NCI-H226 (cell line): Measurements from ENCODE around the gene ABCD2.
A peak's percentile ranks its signal among the peaks of the same experiment; 100 is the strongest.
"Not testable (repeated sequence)": the region's sequence is repeated elsewhere in the genome, so short reads cannot be mapped to it uniquely, and the experiment has no call there.

Source experiments
- DNase-seq: peaks from one replicate; pipeline ENCODE4 v3.0.0-alpha.2; 2015

The ABCD2 gene

DNA sequence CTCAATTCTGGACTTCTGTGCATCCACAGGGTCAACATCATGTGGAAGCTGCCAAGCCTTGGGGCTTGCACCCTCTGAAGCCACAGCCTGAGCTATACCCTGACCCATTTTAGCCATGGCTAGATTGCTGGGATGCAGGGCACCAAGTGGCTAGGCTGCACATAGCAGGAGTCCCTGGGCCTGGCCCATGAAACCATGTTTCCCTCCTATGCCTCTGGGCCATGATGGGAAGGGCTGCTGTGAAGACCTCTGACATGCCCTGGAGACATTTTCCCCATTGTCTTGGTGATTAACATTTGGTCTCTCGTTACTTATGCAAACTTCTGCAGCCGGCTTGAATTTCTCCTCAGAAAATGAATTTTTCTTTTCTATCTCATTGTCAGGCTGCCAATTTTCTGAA lies 92.6 kb downstream of the ABCD2 start:
- no peak for DNase-seq

DNA sequence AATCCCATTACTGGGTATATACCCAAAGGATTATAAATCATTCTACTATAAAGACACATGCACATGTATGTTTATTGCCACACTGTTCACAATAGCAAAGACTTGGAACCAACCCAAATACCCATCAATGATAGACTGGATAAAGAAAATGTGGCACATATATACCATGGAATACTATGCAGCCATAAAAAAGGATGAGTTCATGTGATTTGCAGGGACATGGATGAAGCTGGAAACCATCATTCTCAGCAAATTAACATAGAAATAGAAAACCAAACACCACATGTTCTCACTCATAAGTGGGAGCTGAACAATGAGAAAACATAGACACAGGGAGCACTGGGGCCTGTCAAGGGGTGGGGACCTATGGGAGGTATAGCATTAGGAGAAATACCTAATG lies 97.4 kb downstream of the ABCD2 start:
- not testable (repeated sequence) for DNase-seq

DNA sequence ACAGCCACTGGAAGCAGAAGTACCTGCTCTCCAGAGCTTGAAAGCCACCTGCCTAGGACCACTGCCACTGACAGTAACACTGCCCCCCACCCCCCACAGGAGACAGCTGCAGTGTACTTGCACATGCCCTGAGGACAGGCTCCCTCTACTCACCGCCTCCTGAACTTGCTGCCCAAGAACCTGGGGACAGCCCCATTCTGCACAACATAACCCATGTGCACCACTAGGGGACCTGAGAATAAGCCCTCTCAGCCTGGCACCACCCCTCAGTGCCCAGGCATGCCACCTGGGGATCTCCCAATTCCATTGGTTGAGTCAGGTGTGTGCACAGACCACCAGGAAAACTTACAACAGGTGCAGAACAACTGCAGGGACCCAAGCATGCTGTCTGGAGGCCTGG lies 109.6 kb downstream of the ABCD2 start:
- no peak for DNase-seq

DNA sequence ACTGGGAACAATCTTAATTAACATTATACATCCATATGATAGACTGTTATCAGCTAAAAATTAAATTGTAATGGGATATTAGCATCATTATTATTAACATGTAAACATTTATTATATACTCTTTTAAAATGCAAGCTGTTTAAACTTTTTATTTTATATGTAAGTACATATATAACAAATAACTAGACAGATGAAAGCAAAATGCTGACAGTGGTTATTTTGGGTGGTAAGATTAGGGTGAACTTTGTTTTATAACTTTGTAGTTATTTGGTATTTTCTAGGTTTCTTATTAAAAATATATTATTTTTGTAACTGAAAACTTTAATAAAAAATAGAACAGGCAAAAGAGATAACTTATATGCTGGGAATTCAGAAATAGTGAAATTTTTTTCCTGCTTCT lies 114.0 kb downstream of the ABCD2 start:
- DNase-seq: no peak

DNA sequence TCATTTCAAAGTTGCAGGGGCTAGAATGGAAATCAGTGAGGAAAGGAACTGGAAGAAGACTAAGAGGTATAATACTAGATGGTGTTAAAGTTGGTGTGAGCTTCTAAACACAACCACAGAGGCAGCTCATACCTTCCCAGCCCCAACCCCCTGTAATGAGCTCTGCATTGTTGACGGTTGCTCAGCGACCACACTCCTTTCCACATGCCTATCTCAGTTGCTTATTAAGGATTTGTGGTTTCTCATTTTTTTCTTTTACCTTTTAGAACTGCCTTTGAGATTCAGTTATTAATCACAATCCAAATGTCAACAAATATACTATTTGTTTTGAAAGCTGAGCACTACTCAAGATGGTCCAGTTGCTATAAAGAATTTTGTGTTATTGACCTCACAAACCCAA lies 114.6 kb downstream of the ABCD2 start:
- peak; percentile 86 for DNase-seq

DNA sequence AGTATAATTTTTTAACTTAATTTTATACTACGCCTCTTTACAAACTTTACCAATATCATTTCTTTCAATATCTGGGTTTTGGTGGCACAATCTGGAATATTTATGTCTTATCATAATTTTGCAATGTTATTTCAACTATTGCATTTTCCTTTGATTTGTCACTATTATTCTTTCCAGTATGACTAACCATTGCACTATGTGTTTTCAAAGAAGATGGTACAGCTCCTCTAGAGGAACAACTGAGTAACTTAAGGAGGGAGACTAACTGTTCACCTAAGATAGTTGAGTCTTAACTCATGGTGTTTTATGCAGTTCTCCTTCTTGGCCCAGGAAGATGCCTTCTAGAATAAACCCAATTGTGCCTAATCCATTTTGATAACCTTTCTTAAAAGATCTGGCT lies 116.2 kb downstream of the ABCD2 start:
- peak; percentile 81 for DNase-seq

DNA sequence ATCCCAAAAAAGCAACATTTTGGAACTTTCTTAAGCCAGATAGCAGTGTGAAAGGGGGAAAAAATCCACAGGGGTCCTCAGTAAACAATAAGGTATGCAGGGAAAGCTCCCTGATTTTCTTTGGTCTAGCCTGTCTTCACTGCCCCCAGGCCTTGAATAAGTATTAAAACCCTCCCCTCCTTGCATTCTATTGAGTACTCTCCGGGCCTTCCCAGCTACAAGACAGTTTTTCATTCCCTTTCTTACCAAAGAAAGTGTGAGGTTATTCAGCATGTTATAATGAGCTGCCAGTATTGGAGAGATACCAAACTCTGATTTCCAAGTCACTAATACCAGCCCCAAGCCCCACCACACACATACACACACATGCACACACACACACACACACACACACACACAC lies 116.9 kb downstream of the ABCD2 start:
- DNase-seq: no peak
